Hindlimb muscle (tissue), 1 donor: ENCODE results near the gene CRTAC1. TPM values are rescaled to one million over a fixed set of nuclear protein-coding genes. Genes with fewer than 3 reads are reported as not detected.

Experiments used
- DNase-seq: peaks from one replicate; pipeline ENCODE4 v3.0.0-alpha.2; 2013
- polyA plus RNA-seq: library from polyadenylated mRNA; unstranded; fragments of 120-200 nt; gene quantifications from one replicate; pipeline ENCODE4 v1.2.1, GENCODE V29; 2013; ENCODE audit not compliant: insufficient read length

Gene CRTAC1
- polyA plus RNA-seq, 1 donor: 0.35 TPM

DNA sequence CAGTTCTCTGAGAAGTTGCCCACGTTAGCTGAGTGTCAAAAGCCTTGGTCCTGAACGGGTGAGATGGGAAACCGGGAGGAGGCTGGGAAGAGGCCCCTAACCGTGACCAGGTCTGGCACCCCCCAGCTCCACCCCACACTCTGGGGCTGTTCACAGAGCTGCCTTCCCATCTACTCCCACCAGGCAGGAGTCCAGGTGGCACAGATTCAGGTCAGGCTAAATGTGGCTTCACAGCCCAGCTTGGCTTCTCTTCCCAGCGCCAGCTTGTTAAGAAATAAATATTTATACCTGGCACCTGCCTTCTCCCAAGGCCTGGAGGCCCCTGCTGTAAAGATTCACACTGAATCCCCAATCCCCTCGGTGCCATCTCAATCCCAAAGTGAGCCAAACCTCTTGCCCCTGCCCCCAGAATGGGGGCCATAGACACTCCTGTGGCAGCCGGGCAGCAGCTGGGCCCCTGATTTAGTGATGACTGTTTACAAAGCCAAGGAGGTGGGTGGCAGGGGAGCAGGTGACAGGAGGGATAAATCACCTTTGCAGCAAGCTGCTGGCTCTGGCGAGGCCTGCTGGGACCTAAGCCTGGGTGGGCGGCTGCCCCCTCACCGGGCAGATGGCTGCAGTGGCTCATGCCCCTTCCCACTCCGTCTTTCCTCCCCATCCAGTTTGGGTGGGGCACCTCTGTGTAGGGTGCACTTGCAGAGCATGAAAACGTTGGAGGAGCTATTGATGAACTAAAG is 108.2 kb downstream of the CRTAC1 start:
- DNase-seq: no peak

DNA sequence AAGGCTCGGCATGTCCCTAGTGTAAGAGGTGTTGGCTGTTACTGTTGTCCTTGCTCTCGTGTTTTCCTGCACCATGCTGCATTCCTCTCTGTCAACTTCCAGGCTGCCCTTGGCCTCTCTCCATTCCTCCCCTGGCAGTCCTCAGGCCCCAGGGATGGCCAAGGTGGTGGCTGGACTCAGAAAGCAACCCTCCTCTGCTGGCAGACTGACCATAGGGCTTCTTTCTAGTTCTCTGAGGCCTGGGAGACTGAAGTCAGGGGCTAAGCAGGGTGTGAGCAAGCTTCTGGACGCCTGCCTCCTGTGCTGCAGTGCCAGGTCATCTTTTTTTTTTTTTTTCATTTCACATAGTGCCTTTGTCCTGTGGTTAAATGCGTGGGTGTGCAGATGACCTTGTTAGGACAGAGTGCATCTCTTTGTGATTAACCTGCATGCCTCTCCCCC is 108.8 kb downstream of the CRTAC1 start:
- DNase-seq: no peak

DNA sequence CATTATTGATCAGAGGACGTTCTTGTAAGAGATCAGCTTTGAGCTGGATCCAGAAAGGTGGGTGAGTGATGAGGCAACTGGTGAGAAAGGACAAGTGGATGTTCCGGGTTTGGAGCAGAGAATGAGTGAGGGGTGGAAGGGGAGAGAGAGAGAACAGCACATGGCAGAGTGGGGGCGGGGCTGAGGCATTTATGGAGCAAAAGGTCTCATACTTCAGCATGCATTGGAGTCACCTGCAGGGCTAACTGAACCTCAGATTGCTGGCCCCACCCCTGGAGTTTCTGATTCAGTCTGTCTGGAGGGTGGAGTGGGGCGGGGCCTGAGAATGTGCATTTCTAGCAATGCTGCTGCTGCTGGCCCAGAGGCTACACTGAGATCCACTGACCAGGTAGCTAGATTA is 109.6 kb downstream of the CRTAC1 start:
- no peak for DNase-seq

DNA sequence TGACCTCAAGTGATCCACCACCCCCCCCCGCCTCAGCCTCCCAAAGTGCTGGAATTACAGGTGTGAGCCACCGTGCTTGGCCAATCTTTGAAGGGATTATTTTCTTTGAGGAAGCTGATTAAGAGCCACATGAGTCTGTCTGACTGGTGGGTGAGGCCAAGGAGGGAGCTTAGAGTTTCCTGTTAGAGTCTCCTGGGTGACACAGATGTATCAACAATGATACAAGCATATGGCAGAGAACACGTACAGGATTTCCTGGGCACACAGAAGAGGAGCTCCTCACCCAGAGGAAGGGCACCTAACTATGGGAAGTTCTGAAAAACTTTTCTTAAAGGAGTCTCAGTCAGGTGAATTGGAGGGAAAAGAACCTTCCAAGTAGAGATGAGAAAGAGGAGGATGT is 111.4 kb downstream of the CRTAC1 start:
- no peak for DNase-seq

DNA sequence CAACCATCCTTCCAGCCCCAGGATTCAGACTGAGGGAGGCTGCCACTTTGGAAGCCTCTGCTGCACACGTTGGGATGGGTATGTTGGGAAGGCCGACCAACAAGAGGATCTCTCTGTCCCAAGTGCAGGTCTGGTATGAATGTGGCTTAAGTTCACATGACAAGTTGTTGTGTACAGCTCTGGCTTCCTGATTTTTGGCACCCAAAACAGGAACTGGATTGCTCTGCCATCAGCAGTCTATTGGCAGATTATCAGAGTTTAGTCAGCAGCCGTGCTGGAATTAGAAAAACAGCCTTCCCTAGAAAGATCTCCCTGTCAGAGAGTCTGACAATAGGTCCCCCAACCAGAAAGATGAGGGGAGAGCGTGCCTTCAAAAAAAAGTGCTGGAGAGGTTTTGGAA is 113.8 kb downstream of the CRTAC1 start:
- DNase-seq: peak; percentile 26

DNA sequence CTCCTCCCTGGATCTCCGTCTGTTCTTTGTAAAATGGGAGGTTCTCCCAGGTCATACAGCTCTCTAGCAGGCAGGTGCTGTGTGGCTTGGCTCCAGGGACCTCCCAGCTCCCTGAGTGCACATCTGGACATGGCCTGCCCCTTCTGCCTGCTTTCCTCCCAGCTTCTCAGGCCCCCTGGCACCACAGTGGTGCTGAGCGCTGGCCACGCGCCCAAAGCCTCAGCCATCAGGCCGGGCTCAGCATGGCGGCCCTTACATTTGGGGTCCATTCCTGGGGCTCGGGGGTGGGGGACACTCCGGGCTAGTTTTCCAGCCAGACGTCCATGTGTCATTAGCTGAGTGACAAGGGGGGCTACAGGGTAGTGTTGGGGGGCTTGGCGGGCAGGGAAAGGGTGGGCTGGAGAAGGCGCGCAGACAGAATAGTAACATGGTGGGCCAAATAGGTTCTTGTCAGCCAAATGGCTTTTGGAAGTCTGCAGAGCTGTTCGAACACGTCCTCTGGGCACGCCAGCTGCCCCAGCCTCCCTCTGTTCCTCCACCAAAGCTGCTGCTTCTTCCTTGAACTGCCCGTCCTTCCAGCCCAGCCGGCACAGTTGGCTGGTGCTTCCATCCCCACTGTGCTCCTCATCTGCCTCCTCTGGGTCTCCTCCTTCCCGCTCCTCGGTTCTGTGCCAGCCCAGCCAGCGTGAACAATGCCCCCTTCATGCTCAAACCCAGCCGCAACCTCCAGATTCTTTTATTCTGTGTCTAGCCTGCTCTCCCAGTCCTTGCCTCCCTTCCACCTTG is 114.9 kb downstream of the CRTAC1 start:
- no peak for DNase-seq

DNA sequence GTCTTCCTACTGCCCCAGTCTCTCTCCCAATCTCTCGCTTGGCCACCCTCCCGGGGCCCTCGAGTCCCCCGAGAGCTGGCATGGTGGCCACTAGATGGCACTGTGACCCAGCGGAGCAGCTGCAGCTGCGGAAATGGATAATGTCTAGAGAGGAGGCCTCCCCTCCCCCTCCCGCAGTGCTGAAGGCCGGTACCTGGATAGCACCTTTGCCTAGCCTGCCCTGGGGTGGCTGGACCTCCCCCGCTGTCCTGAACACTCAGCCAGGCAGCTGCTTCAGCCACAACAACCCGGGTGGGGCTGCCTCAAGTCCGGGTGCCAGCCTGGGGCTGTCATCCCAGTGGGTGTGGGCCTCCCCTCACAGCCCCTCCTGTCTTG is 115.6 kb downstream of the CRTAC1 start:
- DNase-seq: peak; percentile 33

DNA sequence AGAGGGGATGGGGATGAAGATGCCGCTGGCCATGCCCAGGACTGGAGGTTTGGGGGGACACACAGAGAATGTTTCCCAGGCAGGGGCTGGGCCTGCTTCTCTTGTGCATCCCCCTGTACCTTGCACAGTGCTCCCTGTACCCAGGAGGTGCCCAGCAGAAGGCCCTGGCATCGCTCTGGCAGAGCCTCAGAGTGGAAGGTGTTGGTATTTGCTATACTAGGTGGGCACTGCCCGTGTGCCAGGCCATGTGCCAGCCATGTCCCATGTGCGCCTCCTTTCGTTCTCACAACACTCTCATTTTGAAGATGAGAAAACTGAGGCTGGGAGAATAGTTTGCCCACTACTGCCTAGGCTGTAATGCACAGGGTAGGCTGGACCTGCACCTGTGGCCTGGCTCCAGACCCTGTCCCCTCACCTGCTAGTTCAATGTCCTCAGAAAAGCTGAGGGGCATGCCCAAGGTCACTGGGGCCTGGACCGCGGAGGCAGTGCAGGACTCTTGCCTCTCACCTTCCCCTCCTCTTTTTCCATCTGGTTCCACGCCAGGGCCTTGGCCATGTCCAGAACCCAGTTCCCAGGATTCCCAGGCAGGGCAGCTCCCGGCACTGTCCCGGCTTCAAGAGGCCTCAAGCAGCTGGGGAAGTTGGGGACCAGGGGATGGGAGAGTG is 116.1 kb downstream of the CRTAC1 start:
- DNase-seq: no peak

DNA sequence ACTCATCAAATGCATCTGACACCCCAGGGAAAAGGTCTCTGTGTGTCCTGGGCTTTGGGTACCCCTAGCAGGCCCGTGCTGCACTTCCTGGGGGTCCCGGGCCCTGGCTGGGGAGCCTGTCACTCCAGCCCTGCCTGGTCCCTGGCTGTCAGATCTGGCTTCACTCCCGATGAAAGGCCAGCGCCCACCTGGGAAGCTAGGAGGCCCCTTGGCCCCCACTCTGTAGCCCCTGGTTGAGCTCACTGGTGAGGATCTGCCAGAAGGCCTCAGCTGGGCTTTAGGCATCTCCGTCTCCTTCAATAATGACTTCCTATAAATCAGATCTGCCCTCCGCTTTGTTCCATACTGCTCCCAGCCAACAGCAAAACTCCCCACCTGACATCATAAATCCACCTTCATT is 116.8 kb downstream of the CRTAC1 start:
- DNase-seq: no peak

DNA sequence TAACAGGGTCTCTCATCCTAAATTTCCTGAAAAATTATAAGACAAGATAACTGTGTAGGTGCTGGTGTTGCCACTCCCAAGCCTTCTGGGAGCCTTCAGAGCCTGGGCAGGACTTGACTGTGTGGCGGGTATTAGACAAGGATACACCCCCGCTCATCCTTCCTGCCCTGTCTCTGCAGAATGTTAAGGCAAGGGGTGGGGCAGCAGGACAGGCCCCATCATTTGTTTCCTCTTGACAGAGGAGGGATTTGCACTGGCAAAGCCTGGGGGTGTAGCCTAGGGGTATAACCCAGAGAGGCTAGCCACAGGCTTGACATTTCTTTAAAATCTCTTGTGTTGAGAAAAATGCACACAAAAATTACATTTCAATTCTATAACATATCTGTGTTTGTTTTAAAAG is 117.2 kb downstream of the CRTAC1 start:
- DNase-seq: no peak

DNA sequence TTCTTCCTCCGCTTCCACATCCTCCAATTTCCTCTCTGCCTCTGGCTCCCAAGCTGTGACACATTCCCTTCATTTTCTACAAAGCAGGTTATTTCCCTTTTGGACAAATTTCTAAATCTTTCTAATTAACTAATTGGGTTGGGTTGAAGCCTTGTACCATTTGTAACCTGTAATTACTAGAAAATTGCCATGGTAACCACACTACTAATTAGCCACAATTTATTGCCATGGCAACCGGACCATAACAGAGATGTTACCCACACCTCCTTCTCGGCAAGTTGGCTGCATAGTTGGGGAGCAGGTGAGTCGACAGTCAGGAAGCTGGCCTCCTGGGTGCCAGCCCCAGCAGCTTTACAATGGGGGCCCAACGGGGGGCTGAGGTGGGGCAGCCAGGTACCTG is 119.2 kb downstream of the CRTAC1 start:
- no peak for DNase-seq

DNA sequence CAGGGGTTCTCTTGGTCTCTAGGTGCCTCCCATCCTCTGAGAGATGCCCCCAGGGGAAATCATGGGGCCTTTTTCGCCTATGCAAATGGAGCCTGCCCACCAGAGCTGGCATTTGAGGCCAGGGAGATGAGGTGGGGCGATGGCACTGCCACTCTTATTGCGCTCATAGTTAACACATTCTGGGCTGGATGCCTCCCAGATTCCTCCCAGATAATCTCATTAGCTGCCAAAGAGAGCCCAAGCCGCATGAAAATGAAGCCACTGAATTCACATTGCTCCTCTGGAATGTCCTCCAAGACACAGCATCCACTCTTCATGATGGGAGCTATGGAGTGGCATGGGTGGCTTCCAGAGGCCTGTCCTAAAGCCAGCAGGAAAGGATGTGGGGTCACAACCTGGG is 119.8 kb downstream of the CRTAC1 start:
- no peak for DNase-seq

DNA sequence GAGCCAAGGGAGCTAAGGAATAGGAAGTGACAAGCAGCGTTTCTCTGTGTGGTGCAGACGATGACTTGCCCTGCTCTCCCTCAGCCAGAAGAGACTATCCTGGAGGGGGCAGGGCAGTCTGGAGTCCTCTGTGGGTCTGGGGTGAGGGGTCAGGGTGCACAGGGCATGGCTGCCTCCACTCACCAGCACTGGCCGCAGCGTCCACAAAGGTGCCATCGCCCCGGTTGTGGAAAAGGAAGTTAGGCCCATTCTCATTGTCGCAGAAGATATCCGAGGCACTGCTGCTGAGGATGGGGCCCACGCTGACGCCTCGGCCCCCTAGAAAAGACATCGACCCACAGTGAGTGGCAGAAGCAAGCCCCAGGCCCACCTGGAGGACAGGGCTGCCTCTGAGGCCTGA is 122.6 kb downstream of the CRTAC1 start:
- no peak for DNase-seq

DNA sequence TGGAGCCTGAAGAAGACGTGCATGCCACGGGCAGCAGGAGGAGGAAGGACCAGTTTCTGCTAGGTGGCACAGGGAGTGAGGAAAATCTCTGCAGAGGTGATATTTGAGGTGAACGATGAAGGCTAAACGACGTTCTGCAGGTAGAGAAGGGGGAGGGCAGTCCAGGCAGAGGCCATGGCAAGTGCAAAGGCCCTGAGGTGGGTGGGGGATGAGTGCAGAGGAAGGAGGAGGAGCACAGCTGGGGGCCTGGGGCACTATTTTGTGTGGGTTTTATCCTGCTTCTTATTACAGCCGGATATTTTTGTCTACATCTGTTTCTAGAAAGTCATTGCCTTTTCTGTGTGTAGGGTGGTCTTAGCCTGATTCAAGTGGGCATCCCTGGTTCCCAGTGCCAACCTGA is 123.2 kb downstream of the CRTAC1 start:
- DNase-seq: no peak

DNA sequence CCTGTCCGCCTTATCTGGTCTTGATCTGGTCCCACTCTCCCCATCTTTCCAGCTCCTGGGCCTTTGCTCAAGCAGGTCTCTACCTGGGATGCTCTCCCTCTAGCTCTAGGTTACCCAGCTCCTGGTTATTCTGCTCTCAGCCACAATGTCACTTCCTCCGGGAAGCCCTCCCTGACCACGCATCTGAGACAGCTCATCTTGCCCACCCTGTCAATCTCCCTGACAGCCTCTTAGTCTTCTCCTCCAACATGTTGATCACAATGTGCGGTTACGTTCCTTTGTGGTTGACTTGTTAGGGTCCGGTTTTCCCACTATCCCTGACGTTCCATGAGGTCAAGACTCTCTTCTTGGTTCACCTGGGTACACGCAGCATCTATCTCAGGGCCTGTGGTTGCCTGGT is 125.1 kb downstream of the CRTAC1 start:
- DNase-seq: no peak

DNA sequence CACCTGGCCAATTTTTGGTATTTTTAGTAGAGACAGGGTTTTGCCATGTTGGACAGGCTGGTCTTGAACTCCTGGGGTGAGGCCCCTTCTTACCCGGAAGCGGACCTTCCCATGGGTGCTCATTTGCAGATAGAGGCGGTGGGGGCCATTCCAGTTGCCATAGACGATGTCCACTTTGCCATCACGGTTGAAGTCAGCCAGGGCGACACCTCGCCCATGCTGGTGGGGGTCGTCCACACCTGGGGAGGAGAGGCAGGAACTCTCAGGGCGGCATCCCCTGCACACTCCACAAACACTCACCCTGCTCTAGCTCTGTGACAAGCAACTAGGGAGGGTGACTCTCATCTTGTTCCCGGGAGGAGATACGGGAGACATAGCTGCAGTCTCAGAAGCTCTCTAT is 125.8 kb downstream of the CRTAC1 start:
- no peak for DNase-seq

DNA sequence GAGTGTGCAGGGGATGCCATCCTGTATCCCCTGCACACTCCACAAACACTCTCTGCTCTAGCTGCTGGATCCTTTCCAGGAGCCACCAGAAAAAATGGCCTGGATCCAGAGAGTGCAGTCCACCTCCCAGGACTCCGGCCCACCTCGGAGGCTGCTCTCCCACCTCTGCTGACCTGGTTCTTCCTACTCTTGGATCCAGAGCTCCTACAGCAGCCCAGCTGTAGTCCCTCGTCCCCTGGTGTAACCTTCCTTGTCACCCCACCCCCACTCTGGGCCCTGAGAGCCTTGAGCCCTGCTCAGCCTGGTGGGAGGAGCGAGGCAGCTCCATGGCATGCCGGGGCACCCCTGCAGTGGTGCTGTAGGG is 126.4 kb downstream of the CRTAC1 start:
- no peak for DNase-seq

DNA sequence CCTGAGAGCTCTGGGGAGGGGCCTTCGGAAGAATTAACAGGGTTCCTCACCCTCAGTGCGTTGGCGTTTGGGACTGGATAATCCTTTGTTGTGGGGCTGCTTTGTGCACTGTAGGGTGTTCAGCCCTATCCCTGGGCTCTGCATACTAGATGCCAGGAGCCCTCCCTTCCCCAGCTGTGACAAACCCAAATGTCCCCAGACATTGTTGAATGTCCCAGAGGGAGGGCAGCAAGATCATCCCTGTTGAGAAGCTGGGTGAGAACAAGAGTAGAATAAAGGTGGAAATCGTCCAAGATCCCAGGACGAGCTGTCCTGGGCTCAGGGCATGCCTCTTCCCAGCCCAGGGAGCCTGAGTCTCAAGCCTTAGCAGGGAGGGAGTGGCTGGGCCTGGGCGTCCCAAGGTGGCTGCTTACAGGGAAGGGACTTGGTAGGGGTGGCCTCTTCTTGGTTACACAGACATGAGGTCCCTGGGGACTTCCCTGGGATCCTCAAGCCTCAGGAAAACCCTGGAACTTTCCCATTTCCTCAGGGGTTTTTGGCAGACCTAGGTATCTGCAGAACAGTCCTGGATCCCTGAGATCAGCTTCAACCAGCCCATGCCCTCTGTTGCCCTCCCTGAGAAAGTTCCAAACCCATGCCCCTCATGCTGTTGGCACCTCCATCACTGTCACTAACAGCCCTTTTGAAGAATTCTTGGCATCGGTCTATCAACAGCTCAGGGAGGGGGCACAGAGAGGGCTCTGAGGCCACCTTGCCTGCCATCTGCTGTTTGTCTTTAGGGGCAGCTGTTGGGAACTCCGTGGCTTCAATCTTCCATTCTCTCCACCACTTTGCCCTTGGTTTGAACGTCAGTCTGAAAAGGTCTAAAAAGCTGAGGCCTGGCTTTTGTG is 127.0 kb downstream of the CRTAC1 start:
- no peak for DNase-seq

DNA sequence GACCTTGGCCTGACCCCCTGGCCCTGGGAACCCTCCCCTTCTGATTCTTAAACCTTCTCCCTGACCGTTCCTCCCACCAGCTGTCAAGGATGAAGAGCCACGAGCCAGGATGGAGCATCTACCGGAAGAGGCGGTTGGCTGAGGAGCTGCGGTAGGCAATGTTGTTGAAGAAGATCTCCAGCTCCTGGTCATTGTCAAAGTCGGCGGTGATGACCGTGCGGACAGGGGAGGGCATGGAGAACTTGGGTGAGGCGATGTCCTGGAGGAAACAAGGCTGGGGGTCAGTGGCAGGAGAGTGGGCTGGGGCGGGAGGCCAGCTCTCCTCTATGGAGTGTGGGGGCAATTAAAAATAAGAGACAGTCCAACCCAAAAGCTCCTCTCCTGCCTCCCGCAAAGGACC is 129.0 kb downstream of the CRTAC1 start:
- no peak for DNase-seq

DNA sequence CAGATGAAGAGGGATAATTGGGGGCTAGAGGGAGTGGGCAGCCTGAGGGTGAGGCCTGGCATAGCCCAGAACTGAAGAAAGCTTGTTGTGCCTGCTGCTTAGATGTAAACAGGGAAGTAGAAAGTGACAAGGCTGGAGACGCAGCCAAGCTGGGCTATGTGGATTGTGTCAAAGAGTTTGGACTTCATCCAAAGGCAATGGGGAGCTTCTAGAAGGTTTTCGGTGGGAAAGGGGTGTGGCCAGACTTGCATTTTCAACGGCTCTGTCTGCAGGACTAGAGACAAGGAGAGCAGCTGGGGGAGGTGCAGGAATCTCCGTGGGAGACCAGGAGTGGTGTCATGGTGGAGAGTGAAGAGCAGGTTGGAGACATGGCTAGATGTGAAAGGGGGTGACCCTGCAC is 132.0 kb downstream of the CRTAC1 start:
- DNase-seq: no peak

DNA sequence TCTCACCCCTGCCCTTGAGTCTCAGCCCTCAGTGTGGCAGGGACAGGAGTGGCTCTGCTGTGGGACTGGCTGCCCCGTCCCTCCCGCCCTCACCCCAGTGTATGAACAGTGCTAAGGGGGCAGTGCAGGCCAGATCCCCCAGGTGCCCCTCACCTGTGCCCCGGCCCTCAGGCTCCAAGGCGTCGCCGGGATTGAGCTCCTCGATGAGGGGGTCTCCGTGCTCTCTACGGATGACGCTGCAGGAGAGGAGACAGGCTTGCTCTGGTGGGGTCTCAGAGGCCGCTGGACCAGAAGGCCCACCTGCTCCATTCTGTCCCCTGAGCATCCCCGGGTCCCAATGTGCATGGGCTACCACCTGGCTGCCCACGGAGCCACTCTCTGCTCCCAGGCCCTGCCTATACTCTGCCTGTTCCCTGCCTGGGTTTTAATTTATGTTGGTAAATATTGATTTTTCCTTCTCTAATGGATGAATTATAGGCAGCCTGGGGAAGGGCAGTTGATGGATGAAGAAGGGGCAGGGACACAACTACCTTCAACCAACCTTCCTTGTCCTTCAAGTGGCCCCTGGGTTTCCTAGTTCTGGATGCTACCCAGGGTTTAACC is 133.6 kb downstream of the CRTAC1 start:
- no peak for DNase-seq

DNA sequence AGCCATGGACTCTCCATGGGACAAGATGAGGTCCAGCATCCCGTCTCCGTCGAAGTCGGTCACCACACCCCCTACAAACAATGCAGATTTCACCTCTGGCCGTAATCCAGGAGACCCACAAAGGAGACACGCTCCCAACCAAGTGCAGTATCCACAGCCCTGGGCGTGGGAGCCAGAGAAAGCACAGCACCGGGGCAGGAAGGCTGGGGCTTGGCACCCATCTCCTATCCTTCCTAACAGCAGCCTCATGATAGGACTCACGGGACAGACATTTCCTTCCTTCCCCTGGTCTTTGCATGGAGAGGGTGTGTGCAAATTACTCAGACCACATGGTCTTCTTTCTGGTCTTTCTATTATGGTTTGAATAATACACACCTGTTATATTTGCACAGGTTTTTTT is 134.5 kb downstream of the CRTAC1 start:
- no peak for DNase-seq
